Fibroblast of the conjunctiva (primary cell): ENCODE data around the gene AKR1A1.
"Not testable (repeated sequence)": the region's sequence is repeated elsewhere in the genome, so short reads cannot be mapped to it uniquely, and the experiment has no call there.

Experiments used
- DNase-seq: peaks from one replicate; pipeline ENCODE4 v3.0.0-alpha.2; 2010; ENCODE audit warnings: low read depth

The AKR1A1 gene

GRCh38 chr1:45550401-45551351 is at the start of gene AKR1A1:
TSS of gene AKR1A1 (plus strand) at chr1:45550826. CDS start at chr1:45561795, 10,969 bp downstream.
- DNase-seq = peak; percentile 65

- DNase-seq = no peak
Observed at GRCh38 chr1:45501505-45501859, 49.1 kb upstream of the AKR1A1 start.

- DNase-seq = no peak
Observed at GRCh38 chr1:45503462-45504360, 46.9 kb upstream of the AKR1A1 start.

- DNase-seq = no peak
Observed at GRCh38 chr1:45507195-45507594, 43.4 kb upstream of the AKR1A1 start.

GRCh38 chr1:45507893-45508292 is 42.7 kb upstream of the AKR1A1 start:
- no peak for DNase-seq

GRCh38 chr1:45508295-45509151 is 42.1 kb upstream of the AKR1A1 start:
- DNase-seq = no peak

GRCh38 chr1:45510036-45510971 is 40.3 kb upstream of the AKR1A1 start:
- no peak for DNase-seq

GRCh38 chr1:45510972-45511527 is 39.6 kb upstream of the AKR1A1 start:
- DNase-seq = no peak

GRCh38 chr1:45512641-45513054 is 38.0 kb upstream of the AKR1A1 start:
- peak; percentile 55 for DNase-seq

- DNase-seq = not testable (repeated sequence)
Observed at GRCh38 chr1:45513532-45514260, 36.9 kb upstream of the AKR1A1 start.

GRCh38 chr1:45516036-45516435 is 34.6 kb upstream of the AKR1A1 start:
- no peak for DNase-seq

- no peak for DNase-seq
Observed at GRCh38 chr1:45516465-45516864, 34.2 kb upstream of the AKR1A1 start.

GRCh38 chr1:45518366-45518765 is 32.3 kb upstream of the AKR1A1 start:
- not testable (repeated sequence) for DNase-seq

GRCh38 chr1:45518910-45519309 is 31.7 kb upstream of the AKR1A1 start:
- no peak for DNase-seq

GRCh38 chr1:45519774-45520173 is 30.9 kb upstream of the AKR1A1 start:
- not testable (repeated sequence) for DNase-seq

- peak; percentile 94 for DNase-seq
Observed at GRCh38 chr1:45521413-45522323, 29.0 kb upstream of the AKR1A1 start, which contains the start of gene PRDX1. TSS of gene PRDX1 (minus strand) at chr1:45521884. CDS start at chr1:45519043, 2,841 bp downstream.

- DNase-seq = no peak
Observed at GRCh38 chr1:45522324-45523104, 28.1 kb upstream of the AKR1A1 start.

GRCh38 chr1:45523516-45523915 is 27.1 kb upstream of the AKR1A1 start:
- not testable (repeated sequence) for DNase-seq
